HepG2 (cell line): ENCODE data around the gene SLC13A3. TPM values are rescaled to one million over a fixed set of nuclear protein-coding genes. Genes with fewer than 3 reads are reported as not detected.

ENCODE experiments used
- ATAC-seq: fragments of 200-7000 bp; cut with Tn5 transposase; 3 replicates; pipeline ENCODE4 v1.9.1; 2020; ENCODE audit warnings: mild to moderate bottlenecking, moderate library complexity
- BruUV-seq: library from RNA; stranded (reverse); fragments of 400-500 nt; replicated peaks from 2 replicates; lab custom pipeline; 2021; lab: Mats Ljungman, UMichigan
- CTCF ChIA-PET: fragments of 300-600 bp; formaldehyde crosslinking; extraction: SDS; loops from one replicate; lab custom pipeline; 2021; ENCODE audit warnings: low total read pairs, inconsistent platforms, low intra/inter-chr PET ratio; lab: Yijun Ruan, JAX
- POLR2A ChIA-PET: fragments of 350-600 bp; sonication (Branson Sonifier 250); formaldehyde crosslinking; loops from one replicate; lab custom pipeline; 2020; ENCODE audit warnings: antibody characterized with exemption, inconsistent platforms; lab: Yijun Ruan, JAX
- DNase-seq: peaks from one replicate; pipeline ENCODE4 v3.0.0-alpha.2; 2015; ENCODE audit warnings: low spot score
- FAIRE-seq: peaks from 3 replicates; lab custom pipeline; 2011; peaks lifted over from hg19 to GRCh38; lab: Jason Lieb, UNC
- H2AFZ ChIP-seq: one replicate; pipeline ENCODE4 v1.6.1; 2011; ENCODE audit warnings: low read length, inconsistent platforms
- H3K27ac ChIP-seq: fragments of 300-600 bp; 3 replicates; pipeline ENCODE4 v1.8.0; 2011; ENCODE audit warnings: mixed run types, mild to moderate bottlenecking, mixed read lengths, low read length, inconsistent platforms; ENCODE audit not compliant: insufficient read depth; ENCODE audit errors: extremely low read length
- H3K27me3 ChIP-seq, 2 experiments: fragments of 200-600 bp in 1 of 2; 2 replicates in 1 of 2; 3 replicates in 1 of 2; pipeline versions ENCODE4 v1.6.0 to v1.8.0; 2011; ENCODE audit warnings: low read length in 2 of 2, mild to moderate bottlenecking in 2 of 2, moderate library complexity in 2 of 2, inconsistent platforms in 1 of 2; ENCODE audit not compliant: insufficient read depth in 2 of 2, control insufficient read depth in 1 of 2
- H3K36me3 ChIP-seq, 2 experiments: fragments of 200-600 bp in 1 of 2; replicated peaks in 1 of 2; 2 replicates in 1 of 2; 3 replicates in 1 of 2; pipeline versions ENCODE4 v1.5.1 to v1.8.0; 2011; ENCODE audit warnings: low read length in 2 of 2, inconsistent platforms in 1 of 2; ENCODE audit not compliant: insufficient read depth in 2 of 2, control insufficient read depth in 1 of 2
- H3K4me1 ChIP-seq: 2 replicates; pipeline ENCODE4 v1.5.1; 2012; ENCODE audit warnings: low read length, inconsistent platforms; ENCODE audit not compliant: insufficient read depth
- H3K4me2 ChIP-seq: 2 replicates; pipeline ENCODE4 v1.6.0; 2011; ENCODE audit warnings: low read depth, low read length, inconsistent platforms
- H3K4me3 ChIP-seq, 3 experiments: fragments of 200-600 bp in 1 of 3; sonication (generic), shearing (Covaris generic) in 1 of 3; replicated peaks in 1 of 3; 2 replicates each; pipeline ENCODE4 v1.5.1; 2011 to 2016; ENCODE audit warnings: low read length in 3 of 3, inconsistent platforms in 2 of 3, low read depth in 2 of 3, mild to moderate bottlenecking in 2 of 3, control low read depth in 1 of 3, mixed read lengths in 1 of 3; ENCODE audit not compliant: insufficient read depth in 1 of 3
- H3K79me2 ChIP-seq: one replicate; pipeline ENCODE4 v1.6.1; 2011; ENCODE audit warnings: low read length, inconsistent platforms; ENCODE audit not compliant: insufficient read depth
- H3K9ac ChIP-seq: 2 replicates; pipeline ENCODE4 v1.6.0; 2011; ENCODE audit warnings: mild to moderate bottlenecking, low read depth, low read length, inconsistent platforms; ENCODE audit not compliant: insufficient read depth
- H3K9me3 ChIP-seq: 2 replicates; pipeline ENCODE4 v1.5.1; 2012; ENCODE audit warnings: mild to moderate bottlenecking, low read length
- H4K20me1 ChIP-seq: 2 replicates; pipeline ENCODE4 v1.6.0; 2011; ENCODE audit warnings: inconsistent platforms, mild to moderate bottlenecking, low read length, moderate library complexity; ENCODE audit not compliant: insufficient read depth
- ATM ChIP-seq: fragments of 450-650 bp; IDR thresholded peaks from 2 replicates; pipeline ENCODE4 v1.7.1; 2017; ENCODE audit warnings: mild to moderate bottlenecking, borderline replicate concordance
- NR2C2 ChIP-seq: sonication (generic); formaldehyde crosslinking; IDR thresholded peaks from 2 replicates; pipeline ENCODE4 v1.4.0; 2020; ENCODE audit warnings: missing genetic modification reagents, mild to moderate bottlenecking, moderate library complexity, borderline replicate concordance
- PHF8 ChIP-seq: sonication (generic); formaldehyde crosslinking; IDR thresholded peaks from 2 replicates; pipeline ENCODE4 v1.5.0; 2020; ENCODE audit warnings: missing genetic modification reagents
- ZMYM3 ChIP-seq: sonication (generic); formaldehyde crosslinking; IDR thresholded peaks from 2 replicates; pipeline ENCODE4 v1.5.1; 2020; ENCODE audit warnings: mild to moderate bottlenecking, missing genetic modification reagents
- ZNF512 ChIP-seq: sonication (generic); formaldehyde crosslinking; IDR thresholded peaks from 2 replicates; pipeline ENCODE4 v1.4.0; 2020; ENCODE audit warnings: mild to moderate bottlenecking, missing genetic modification reagents
- ZNF768 ChIP-seq: sonication (generic); formaldehyde crosslinking; IDR thresholded peaks from 2 replicates; pipeline ENCODE4 v1.4.0; 2020; ENCODE audit warnings: missing genetic modification reagents
- WGBS: methylation state at CpG from one replicate; pipeline ENCODE4 v1.1.6; 2017; ENCODE audit warnings: low lambda C conversion rate; 5-methylcytosine and 5-hydroxymethylcytosine counted together
- in situ Hi-C: cut with HindIII; loops from 2 replicates; pipeline ENCODE4 v1.10.0; 2017; ENCODE audit warnings: low pct_unique_long_range_greater_than_20kb; ENCODE audit not compliant: extremely low pct_ligation_motif_present
- intact Hi-C: fragments of 100-400 bp; cut with micrococcal nuclease; formaldehyde crosslinking; loops from one replicate; pipeline ENCODE4 v1.10.0; 2022; ENCODE audit not compliant: unreplicated experiment
- polyA plus RNA-seq, 8 experiments: library from polyadenylated mRNA; depleted of rRNA in 3 of 8; stranded (reverse) in 7 of 8; unstranded in 1 of 8; fragments of >200 nt; fragmentation: Illumina TruSeq in 4 of 8; extraction: Trizol in 4 of 8; gene quantifications; 2 replicates each; pipeline versions ENCODE4 v1.2.1 to v1.2.3, GENCODE V29; 2011 to 2016; ENCODE audit warnings: low read depth in 4 of 8, missing spikeins in 1 of 8, mixed read lengths in 1 of 8; ENCODE audit not compliant: insufficient read depth in 1 of 8
- total RNA-seq, 5 experiments: library from RNA; depleted of rRNA; stranded (reverse); fragments of >200 nt; fragmentation: Illumina TruSeq; extraction: Trizol; gene quantifications; 2 replicates each; pipeline ENCODE4 v1.2.3, GENCODE V29; 2016; ENCODE audit warnings: low read depth in 1 of 5

SLC13A3 gene
- total and polyA plus RNA-seq, 2 of the 13 experiments (the other 11 are each of a cell fraction or from before 2014, with no cell fraction given) = 66.5 to 76.0 TPM

- 17% methylated on average over 4 of the region's 4 CpGs for WGBS
- no peak overlapping the region for H2AFZ ChIP-seq
- H3K27ac ChIP-seq = no peak overlapping the region
- ChIA-PET POLR2A (no interaction called here), CTCF (no interaction called here)
- H4K20me1 ChIP-seq = no peaks in the 10 kb centered on the region
- in situ Hi-C loops = no loop called here
- no peak overlapping the region for H3K4me3 ChIP-seq
- DNase-seq (no peak), ATAC-seq (no peak), FAIRE-seq (no peak)
- no peaks in the 10 kb centered on the region for H3K79me2 ChIP-seq
- H3K9ac ChIP-seq = no peak overlapping the region
- no peak overlapping the region for H3K4me2 ChIP-seq
- no TSS peak for BruUV-seq
- no peak for TF ChIP-seq PHF8 (CRISPR knock-in tag)
- peak; percentile 75; the same call in 1 of the 2 replicates for TF ChIP-seq ZNF512 (CRISPR knock-in tag)
- TF ChIP-seq ATM = peak; percentile 47; the same call in 1 of the 2 replicates
- H3K36me3 ChIP-seq = no peaks in the 10 kb centered on the region
- intact Hi-C loops = no loop called here
- peaks cover 27% of the 10 kb centered on the region for H3K4me1 ChIP-seq
- H3K27me3 ChIP-seq = peaks cover 0 to 16% of the 10 kb centered on the region in 2 experiments; a peak in 1 of 5 replicates
- H3K9me3 ChIP-seq = no peaks in the 10 kb centered on the region
Measured at GRCh38 chr20:46543033-46543432, 108.2 kb downstream of the SLC13A3 start.

- FAIRE-seq = no peak
- POLR2A ChIA-PET = interaction anchor here (0.5 to 0.9 kb wide), 2 partner anchors 134 to 287 kb away, joined by 3 read pairs; no protein-coding TSS in a partner anchor
Measured at GRCh38 chr20:46541229-46541935, 109.9 kb downstream of the SLC13A3 start.

More at GRCh38 chr20:46541229-46541935, 109.9 kb downstream of the SLC13A3 start:
- Histone ChIP-seq H3K4me1 (peaks cover 18% of the 10 kb centered on the region), H3K36me3 (no peaks in the 10 kb centered on the region), H2AFZ (no peak overlapping the region), H3K27ac (no peak overlapping the region), H3K79me2 (no peaks in the 10 kb centered on the region), H3K4me3 (no peak overlapping the region), H3K9ac (no peak overlapping the region), H4K20me1 (no peaks in the 10 kb centered on the region), H3K4me2 (no peak overlapping the region), H3K9me3 (no peaks in the 10 kb centered on the region), H3K27me3 (peaks cover 1 to 18% of the 10 kb centered on the region in 2 experiments; a peak in 2 of 5 replicates)
- CTCF ChIA-PET = no interaction called here
- no TSS peak for BruUV-seq
- ATAC-seq (no peak), DNase-seq (no peak)
- WGBS = 67% methylated on average over 36 of the region's 36 CpGs
- TF ChIP-seq ZNF768 (CRISPR knock-in tag) (peak; percentile 92), ZMYM3 (0 out of 2 replicates have a peak, but pooled peaks have one; percentile 49), NR2C2 (no peak)
- intact Hi-C loops = no loop called here
- in situ Hi-C loops = no loop called here
